Measurements from ENCODE around the gene PRSS56. TPM values are rescaled to one million over a fixed set of nuclear protein-coding genes. Genes with fewer than 3 reads are reported as not detected.

The PRSS56 gene
- total and polyA plus RNA-seq, 2 of the 8 experiments (the other 6 are each of a cell fraction or from before 2014, with no cell fraction given): 0.03 TPM; not detected in 1

- no peak for TF ChIP-seq NRF1 (IDR thresholded peaks at IDR 0.05; ENCODE audit: low read depth, low read length)
Measured at GRCh38 chr2:232571026-232571474, 50.9 kb downstream of the PRSS56 start (continued).

GRCh38 chr2:232573042-232573441 lies 52.9 kb downstream of the PRSS56 start:
- Histone ChIP-seq H3K9ac (replicated peaks in 1 of 4; ENCODE audit: extremely low read depth in 1 of 4, low read depth in 3 of 4, low read length in 3 of 4) (no peak overlapping the region), H3K27ac (ENCODE audit: low read depth, low read length) (no peak overlapping the region), H3K18ac (ENCODE audit: extremely low read depth, low read length) (no peak overlapping the region), H3K14ac (ENCODE audit: insufficient read length) (no peak overlapping the region), H2AK5ac (ENCODE audit: low read depth, low read length) (no peak overlapping the region), H3K4me3 (ENCODE audit: extremely low read depth in 1 of 4, insufficient read depth in 2 of 4, low read depth in 3 of 4, low read length in 4 of 4) (no peak overlapping the region), H3K23me2 (ENCODE audit: low read depth, low read length) (no peaks in the 10 kb centered on the region), H3K27me3 (replicated peaks in 1 of 4; ENCODE audit: control insufficient read depth in 3 of 4, extremely low read depth in 1 of 4, insufficient read depth in 3 of 4, low read length in 3 of 4) (no peaks in the 10 kb centered on the region), H4K5ac (ENCODE audit: insufficient read length, low read depth, low read length) (no peak overlapping the region), H2AFZ (ENCODE audit: low read length) (no peak overlapping the region), H3K56ac (replicated peaks; ENCODE audit: insufficient read length, low read depth, low read length) (no peak overlapping the region), H3K23ac (ENCODE audit: insufficient read length) (no peak overlapping the region), H2BK20ac (ENCODE audit: low read length) (no peak overlapping the region), H2BK15ac (ENCODE audit: low read length) (no peak overlapping the region), H3K36me3 (ENCODE audit: control insufficient read depth in 2 of 4, insufficient read depth in 4 of 4, low read length in 3 of 4) (peaks cover 9 to 43% (median 32%) of the 10 kb centered on the region in 4 experiments; a peak in 7 of 8 replicates), H4K20me1 (replicated peaks in 1 of 2; ENCODE audit: control insufficient read depth in 1 of 2, insufficient read depth in 2 of 2, low read length in 2 of 2) (peaks cover 0 to 4% of the 10 kb centered on the region in 2 experiments), H3K4me2 (ENCODE audit: insufficient read depth in 1 of 2, low read depth in 2 of 2, low read length in 2 of 2) (no peak overlapping the region), H3K4me1 (replicated peaks in 1 of 4; ENCODE audit: control insufficient read depth in 3 of 4, insufficient read depth in 4 of 4, low read length in 3 of 4) (no peaks in the 10 kb centered on the region), H2BK12ac (ENCODE audit: low read depth, low read length) (no peak overlapping the region), H4K91ac (replicated peaks; ENCODE audit: insufficient read length, low read length) (no peak overlapping the region), H2BK120ac (replicated peaks; ENCODE audit: low read depth, low read length) (no peak overlapping the region), H4K8ac (ENCODE audit: extremely low read depth, insufficient read depth, low read length) (no peak overlapping the region), H3K9me3 (ENCODE audit: insufficient read depth in 2 of 2, low read depth in 1 of 2, low read length in 1 of 2) (no peaks in the 10 kb centered on the region), H3K4ac (replicated peaks; ENCODE audit: insufficient read length, low read depth, low read length) (no peak overlapping the region), H3K79me2 (ENCODE audit: control insufficient read depth in 1 of 2, insufficient read depth in 2 of 2, low read length in 2 of 2) (no peaks in the 10 kb centered on the region), H3K79me1 (ENCODE audit: low read depth, low read length) (no peaks in the 10 kb centered on the region; the same call in 1 of the 2 replicates), H2BK5ac (ENCODE audit: low read depth, low read length) (no peak overlapping the region)
- TF ChIP-seq SP2 (IDR thresholded peaks at IDR 0.05; ENCODE audit: low read length) (no peak), RXRA (IDR thresholded peaks at IDR 0.05; ENCODE audit: insufficient read depth, low read depth, low read length) (no peak), GTF2F1 (IDR thresholded peaks at IDR 0.05; ENCODE audit: borderline replicate concordance, low read depth, low read length) (no peak), CREB1 (IDR thresholded peaks at IDR 0.05) (no peak), JUN (IDR thresholded peaks at IDR 0.05; ENCODE audit: low read depth, low read length) (no peak), EGR1 (IDR thresholded peaks at IDR 0.05; ENCODE audit: borderline replicate concordance, low read depth, low read length) (no peak), RAD21 (IDR thresholded peaks at IDR 0.05 in 1 of 2, conservative IDR thresholded peaks at IDR 0.05 in 1 of 2; ENCODE audit: low read depth in 2 of 2, low read length in 2 of 2) (no peak), ATF2 (IDR thresholded peaks at IDR 0.05; ENCODE audit: low read length) (no peak), TAF1 (IDR thresholded peaks at IDR 0.05; ENCODE audit: low read depth, low read length) (no peak)
- ChIA-PET POLR2A (ENCODE audit: partially characterized antibody) (no interaction called here), CTCF (ENCODE audit: partially characterized antibody) (interaction anchor here (0.8 to 1.8 kb wide), 4 partner anchors 10 to 49 kb away, joined by 3 to 8 read pairs (median 3); no protein-coding TSS in a partner anchor)
- FAIRE-seq: no peak
- no peak for DNase-seq (ENCODE audit: low read depth in 1 of 2, low spot score in 2 of 2)

Measured in H1 (cell line).